Coronary artery (tissue), 2 donors: Measurements from ENCODE around the gene SPDYE17.
"Not testable (repeated sequence)": the region's sequence is repeated elsewhere in the genome, so short reads cannot be mapped to it uniquely, and the experiment has no call there.

Source experiments
- DNase-seq: peaks from one replicate; pipeline ENCODE4 v3.0.0-alpha.2; 2017; ENCODE audit warnings: low spot score
- H3K27ac ChIP-seq, 2 donors: fragments of 200-600 bp; sonication (generic); one replicate each; pipeline ENCODE4 v1.5.1; 2016 to 2019
- H3K4me3 ChIP-seq: fragments of 200-600 bp; sonication (generic); 2 replicates; pipeline ENCODE4 v1.5.1; 2016; ENCODE audit warnings: mild to moderate bottlenecking, moderate library complexity
- CTCF ChIP-seq: fragments of 200-600 bp; sonication (generic); IDR thresholded peaks from one replicate; pipeline ENCODE4 v1.5.1; 2019; ENCODE audit warnings: antibody characterized with exemption

Gene SPDYE17

GRCh38 chr7:76999474-77000107 lies 32.6 kb downstream of the SPDYE17 start:
- not testable (repeated sequence) for DNase-seq, H3K4me3 ChIP-seq

GRCh38 chr7:76998764-76999450 lies 33.3 kb downstream of the SPDYE17 start:
- DNase-seq: peak; percentile 76
- H3K4me3 ChIP-seq, H3K27ac ChIP-seq: not testable (repeated sequence)

More at GRCh38 chr7:76999474-77000107, 32.6 kb downstream of the SPDYE17 start:
- not testable (repeated sequence) for H3K27ac ChIP-seq

GRCh38 chr7:76998285-76998589 lies 33.9 kb downstream of the SPDYE17 start:
- no peak overlapping the region for H3K27ac ChIP-seq
- H3K4me3 ChIP-seq: no peak overlapping the region
- no peak for TF ChIP-seq CTCF
- no peak for DNase-seq

- DNase-seq: peak; percentile 71
- TF ChIP-seq CTCF: no peak
- Histone ChIP-seq H3K27ac (no peak overlapping the region), H3K4me3 (no peak overlapping the region)
These were observed 34.5 kb downstream of the SPDYE17 start for GRCh38 chr7:76997381-76998284.

DNA sequence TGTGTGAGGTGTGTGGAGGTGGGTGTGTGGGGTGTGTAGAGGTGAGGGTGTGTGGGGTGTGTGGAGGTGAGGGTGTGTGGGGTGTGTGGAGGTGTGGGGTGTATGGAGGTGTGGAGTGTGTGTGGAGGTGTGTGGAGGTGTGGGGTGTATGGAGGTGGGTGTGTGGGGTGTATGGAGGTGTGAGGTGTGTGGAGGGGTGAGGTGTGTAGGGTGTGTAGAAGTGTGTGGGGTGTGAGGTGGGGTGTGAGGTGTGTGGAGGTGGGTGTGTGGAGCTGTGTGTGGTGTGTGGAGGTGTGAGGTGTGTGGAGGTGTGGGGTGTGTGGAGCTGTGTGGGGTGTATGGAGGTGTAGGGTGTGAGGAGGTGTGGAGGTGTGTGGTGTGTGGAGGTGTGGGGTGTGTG lies 35.2 kb downstream of the SPDYE17 start:
- H3K27ac ChIP-seq, DNase-seq, H3K4me3 ChIP-seq: not testable (repeated sequence)

GRCh38 chr7:76994286-76994685 lies 37.9 kb downstream of the SPDYE17 start:
- not testable (repeated sequence) for H3K4me3 ChIP-seq, H3K27ac ChIP-seq, DNase-seq

DNA sequence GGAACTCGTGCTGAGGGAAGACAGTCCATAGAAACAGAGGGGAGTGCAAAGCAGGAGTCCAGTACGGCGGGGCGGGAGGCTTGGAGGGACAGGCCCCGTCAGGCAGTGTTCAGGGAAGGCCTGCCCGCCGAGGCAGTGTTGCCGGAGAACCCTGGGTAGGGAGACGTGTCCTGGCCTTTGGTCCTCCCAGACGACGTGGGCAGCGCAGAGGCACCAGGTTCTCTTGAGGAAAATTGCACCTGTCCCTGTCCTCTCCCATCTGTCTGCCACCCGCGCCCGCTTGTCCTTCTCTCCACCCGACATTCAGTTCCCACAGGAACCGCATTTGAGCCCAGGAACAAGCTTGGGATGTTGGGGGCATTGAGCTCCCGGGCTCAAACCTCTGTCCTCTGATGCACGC lies 38.3 kb downstream of the SPDYE17 start:
- not testable (repeated sequence) for DNase-seq, H3K27ac ChIP-seq, H3K4me3 ChIP-seq

- DNase-seq, H3K4me3 ChIP-seq, H3K27ac ChIP-seq: not testable (repeated sequence)
These were observed 39.3 kb downstream of the SPDYE17 start for GRCh38 chr7:76992871-76993270.

DNA sequence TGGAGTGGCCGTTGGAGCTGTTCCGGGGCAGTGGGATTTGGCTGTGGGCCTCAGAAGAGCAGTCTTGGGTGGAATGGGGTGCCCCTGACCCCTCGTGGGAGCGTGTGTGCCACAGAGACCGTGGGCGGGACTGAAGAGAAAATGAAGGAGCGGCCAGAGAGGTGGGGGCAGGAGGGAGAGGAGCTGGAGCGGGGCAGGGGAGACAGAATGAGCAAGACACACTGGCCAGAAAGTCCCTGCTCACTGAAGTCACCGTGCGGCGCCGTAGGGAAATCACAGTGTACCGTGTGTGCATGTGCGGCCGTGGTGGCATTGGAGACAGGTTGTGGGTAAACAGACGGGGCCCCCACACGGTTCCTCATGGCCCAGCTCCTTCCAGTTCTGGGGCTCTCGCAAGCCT lies 40.0 kb downstream of the SPDYE17 start:
- DNase-seq, H3K4me3 ChIP-seq, H3K27ac ChIP-seq: not testable (repeated sequence)

- H3K4me3 ChIP-seq, DNase-seq, H3K27ac ChIP-seq: not testable (repeated sequence)
These were observed 42.0 kb downstream of the SPDYE17 start for GRCh38 chr7:76990202-76990601.

- DNase-seq, H3K4me3 ChIP-seq: not testable (repeated sequence)
These were observed 46.0 kb downstream of the SPDYE17 start for GRCh38 chr7:76985924-76986717.

GRCh38 chr7:76984784-76985136 lies 47.4 kb downstream of the SPDYE17 start:
- not testable (repeated sequence) for H3K4me3 ChIP-seq, H3K27ac ChIP-seq, DNase-seq

More at GRCh38 chr7:76985924-76986717, 46.0 kb downstream of the SPDYE17 start:
- H3K27ac ChIP-seq: not testable (repeated sequence)

DNA sequence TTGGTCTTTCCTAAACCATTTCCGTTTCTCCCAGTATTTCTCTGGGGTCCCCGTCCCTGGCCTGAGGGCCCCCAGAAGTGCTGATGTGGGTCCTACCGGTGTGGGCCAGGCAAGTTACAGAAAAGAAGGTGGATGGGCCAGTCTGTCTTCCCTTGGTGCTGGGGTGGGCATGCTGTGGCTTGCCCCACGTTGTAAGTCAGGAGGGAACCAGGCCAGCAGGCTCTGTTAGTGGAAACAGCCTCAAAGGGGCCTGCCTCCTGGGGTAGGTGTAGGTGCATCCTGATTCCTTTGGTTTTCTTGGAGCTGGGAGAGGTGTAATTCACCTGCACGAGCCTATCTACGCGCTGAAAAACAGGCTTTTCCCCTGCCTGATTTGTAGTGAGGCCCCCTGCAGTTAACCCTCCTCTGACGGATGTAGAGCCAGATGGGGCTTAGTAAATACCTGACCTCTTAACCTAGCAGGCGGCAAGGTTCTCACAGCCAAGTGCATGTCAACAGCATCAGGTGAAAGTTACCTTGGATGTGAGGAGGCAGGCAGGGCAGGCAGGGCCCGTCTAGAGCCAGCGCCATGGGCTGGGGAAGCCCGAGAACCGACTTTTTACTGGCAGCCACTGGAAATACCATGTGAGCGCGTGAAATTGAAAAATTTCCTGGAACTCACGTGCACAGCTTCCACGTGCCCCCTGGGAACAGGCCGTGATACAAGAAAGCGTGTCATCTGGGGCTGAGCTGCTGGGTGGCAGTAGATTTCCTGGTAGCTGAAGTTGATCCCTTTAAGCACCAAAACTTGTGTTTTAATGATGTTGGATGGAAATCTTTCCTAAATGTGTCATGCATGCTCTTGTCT lies 48.0 kb downstream of the SPDYE17 start:
- H3K27ac ChIP-seq: not testable (repeated sequence)

GRCh38 chr7:76983333-76983732 lies 48.8 kb downstream of the SPDYE17 start:
- H3K4me3 ChIP-seq, H3K27ac ChIP-seq, DNase-seq: not testable (repeated sequence)

More for the DNA sequence above, 48.0 kb downstream of the SPDYE17 start:
- not testable (repeated sequence) for H3K4me3 ChIP-seq, DNase-seq

DNA sequence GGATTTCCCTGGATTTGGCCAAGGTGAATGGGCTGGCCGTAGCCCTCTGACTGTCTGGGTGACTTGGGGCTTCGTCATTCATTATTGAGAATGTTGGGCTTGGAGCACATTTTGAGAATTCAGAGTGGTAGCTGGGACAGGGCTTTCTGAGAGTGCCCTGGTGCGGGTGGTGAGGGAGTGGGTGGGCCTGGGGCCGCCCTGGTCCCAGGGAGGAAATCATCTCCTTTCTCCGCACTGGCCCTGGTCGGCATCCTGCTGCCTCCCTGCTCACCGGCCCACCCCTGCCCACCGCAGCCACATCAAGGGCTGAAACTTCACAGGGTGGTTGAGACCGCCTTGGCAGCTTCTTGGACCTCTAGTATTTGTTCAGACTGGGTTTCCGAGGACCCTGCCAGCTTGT lies 49.7 kb downstream of the SPDYE17 start:
- DNase-seq, H3K27ac ChIP-seq: not testable (repeated sequence)

More for the DNA sequence above, 49.7 kb downstream of the SPDYE17 start:
- not testable (repeated sequence) for H3K4me3 ChIP-seq
